ENCODE data around the gene KCNJ11.

Gene KCNJ11

DNA sequence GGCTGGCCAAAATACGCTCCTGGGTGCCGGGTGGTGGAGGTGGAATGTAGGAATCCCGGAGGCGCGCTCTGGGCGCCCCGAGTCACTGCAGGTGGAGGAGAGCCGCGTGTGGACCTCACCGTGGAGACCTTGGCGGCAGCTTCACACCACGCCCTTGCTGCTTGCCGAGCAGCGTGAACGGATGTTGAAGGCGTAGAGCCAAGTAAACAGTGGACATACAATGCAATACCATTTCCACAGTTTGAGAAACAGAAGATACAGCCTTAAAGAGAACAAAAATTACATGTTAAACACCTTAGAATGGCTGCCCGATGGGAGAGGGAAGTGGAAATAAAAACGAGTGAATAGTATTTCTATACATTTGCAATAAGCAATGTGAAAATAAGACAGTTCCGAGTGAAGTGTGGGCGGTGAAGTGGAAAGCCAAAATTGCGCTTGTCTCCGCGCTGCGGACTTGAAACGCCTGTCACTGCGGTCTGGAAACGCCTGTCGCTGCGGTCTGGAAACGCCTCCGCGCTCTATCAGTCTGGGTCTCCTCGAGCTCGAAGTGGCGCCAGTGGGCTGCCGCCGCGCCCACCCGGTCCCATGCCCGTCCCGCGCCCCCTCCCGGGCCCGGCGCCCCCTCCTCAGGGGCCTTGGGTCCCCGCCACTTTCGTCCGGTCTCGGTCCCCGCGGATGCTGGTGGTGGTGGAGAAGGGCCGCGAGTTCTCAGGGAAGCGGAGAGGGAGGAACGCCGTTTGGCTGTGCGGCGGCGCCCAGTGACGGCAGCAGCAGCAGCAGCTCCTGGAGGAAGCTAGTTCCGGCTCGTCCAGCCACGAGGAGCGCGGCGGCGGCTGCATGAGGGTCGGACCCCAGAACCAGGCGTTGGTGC lies 35.3 kb downstream of the KCNJ11 start:
- peak; percentile 15 for DNase-seq

DNA sequence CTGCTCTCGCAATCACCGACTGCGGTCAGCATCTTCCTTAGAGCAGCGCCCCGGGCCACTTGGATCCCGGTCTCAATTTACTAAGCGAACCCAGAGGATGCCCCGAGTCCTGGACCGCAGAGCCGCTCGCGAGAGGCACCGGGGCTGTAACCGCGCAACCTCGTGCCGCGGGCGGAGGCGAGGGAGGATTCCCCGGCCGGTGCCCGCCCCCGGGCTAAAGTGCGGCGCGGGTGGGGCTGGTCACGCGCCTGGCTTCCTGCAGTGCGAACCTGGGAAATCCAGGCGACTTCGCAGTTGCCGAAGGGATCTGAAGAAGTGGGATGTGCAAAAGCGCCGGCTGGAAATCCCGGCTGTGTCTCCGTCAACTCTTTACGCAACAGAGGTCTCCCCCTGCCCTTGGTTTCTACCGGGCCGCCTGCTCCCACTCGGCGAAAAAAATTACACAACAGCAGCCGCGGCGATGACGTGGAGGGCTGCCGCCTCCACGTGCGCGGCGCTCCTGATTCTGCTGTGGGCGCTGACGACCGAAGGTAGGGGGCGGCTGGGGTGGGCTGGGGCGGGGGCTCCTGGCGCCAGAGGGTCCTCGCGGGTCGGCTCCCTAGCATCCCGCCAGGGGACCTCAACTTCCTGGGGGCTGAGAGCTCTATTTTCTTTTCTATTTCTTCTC lies 36.8 kb downstream of the KCNJ11 start, which contains the start of gene NCR3LG1:
NCR3LG1 (plus strand) TSS at position 291 of the 667 bp plus-strand sequence; CDS start at position 461, 170 bp downstream.
- peak; percentile 37 for DNase-seq

DNA sequence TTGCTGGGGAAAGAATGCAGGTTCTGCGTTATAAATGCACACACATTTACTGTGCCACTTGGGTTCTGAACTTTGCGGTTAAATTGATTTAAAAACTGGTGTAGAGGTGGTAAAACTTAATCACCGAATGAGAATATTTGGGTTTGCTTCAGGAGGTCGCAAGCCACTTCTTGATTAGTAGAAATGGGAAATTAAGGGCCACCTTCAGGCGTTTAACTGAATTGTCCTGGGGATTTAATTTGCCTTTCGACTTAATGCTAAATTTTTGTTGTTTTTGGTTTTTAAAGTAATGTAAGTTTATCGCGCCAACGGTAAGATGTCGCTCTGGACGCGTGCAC lies 37.3 kb downstream of the KCNJ11 start:
- DNase-seq: no peak

DNA sequence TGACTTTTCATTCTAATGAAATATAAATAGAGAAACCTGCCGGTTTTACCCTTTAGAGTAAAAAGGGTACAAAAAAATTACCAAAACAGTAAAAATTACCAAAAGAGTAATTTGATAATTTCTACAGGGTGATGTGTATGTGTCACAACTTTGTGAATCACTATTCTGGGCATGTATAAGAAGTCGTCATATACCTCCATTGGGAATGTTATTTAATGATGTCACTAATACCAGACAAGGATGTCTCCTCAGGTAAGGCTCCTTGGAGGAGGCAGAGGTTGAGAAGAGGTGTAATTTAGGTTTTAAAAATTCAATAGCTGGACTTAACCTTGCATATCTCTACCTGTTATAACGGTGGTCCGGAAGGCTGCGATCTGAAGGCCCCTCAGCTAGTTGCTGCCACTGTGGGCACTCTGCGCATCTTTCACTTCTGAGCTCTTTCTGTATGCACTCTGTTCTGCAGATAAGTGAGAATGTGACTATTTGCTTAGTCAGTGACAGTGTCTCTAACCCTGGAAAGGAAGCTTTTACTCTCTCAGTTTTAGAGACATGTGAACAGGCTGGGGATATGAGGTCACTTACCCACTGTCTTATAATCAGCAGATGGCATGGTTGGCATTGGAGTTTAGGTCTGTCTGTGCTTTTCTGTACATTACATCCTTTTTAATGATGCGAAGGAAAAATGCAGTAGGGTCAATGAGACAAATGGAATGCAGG lies 37.8 kb downstream of the KCNJ11 start:
- no peak for DNase-seq

DNA sequence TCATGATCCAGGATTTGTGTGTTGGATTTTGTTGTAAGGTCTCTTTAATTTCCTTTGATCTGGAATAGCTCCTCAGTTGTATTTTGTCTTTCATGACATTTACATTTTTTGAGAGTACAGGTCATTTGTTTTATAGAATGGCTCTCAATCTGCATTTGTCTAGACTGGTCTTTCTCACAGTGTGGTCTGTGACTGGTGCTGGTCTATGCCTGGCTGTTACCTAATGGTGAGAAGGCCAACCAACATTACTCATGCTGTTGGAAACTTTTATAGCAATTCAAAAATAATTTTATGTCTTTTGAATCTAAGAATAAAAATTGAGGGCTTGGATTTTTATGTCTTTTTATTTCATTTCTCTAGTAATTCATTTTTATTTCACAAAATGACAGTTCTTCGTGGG lies 40.8 kb downstream of the KCNJ11 start:
- DNase-seq: no peak

DNA sequence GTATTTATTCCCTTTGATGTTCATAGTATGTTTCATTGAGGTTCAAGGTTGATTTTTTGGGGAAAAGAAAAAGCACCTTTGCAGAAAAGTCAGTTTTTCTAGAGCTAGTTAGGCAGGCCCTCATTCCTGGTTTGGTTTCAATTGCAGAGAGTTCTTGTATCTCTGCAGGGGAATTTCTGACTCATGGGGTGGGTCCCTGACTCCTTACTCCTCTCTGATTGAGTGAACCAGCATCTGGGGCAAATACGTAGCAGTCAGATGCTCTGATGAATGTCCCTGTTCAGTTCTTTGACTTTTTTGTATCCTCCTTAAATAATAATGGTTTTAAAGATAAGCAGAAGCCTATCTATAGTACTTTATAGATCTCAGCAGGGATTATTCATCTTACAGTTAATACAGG lies 44.6 kb downstream of the KCNJ11 start:
- DNase-seq: no peak

DNA sequence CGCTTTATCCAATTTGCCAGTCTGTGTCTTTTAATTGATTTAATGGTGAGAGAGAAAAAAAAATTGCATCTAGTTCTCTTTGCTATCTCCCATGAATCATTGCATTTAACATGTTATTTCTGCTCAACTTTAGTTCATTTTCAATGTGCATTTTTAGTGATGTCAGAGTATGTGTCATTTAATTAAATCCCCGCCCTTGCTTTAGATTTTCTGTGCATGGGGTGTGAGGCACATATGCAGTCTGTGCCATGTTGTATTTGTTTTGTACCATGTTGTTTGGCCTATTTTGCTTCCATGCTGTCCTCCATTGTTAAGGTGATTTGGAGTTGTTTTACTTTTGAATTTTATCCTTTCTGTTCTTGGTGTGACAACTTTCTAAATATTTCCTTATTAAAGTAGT lies 45.2 kb downstream of the KCNJ11 start:
- no peak for DNase-seq
